MCF 10A (cell line): Measurements from ENCODE around the gene MEGF8. TPM values are rescaled to one million over a fixed set of nuclear protein-coding genes. Genes with fewer than 3 reads are reported as not detected.

Experiments used
- BruUV-seq: library from RNA; stranded (reverse); fragments of 400-500 nt; replicated peaks from 2 replicates; lab custom pipeline; 2021; lab: Mats Ljungman, UMichigan
- CTCF ChIA-PET: fragments of 300-600 bp; sonication (Branson Sonifier 250); formaldehyde crosslinking; extraction: SDS; loops from one replicate; lab custom pipeline; 2021; ENCODE audit warnings: antibody characterized with exemption, inconsistent platforms; lab: Yijun Ruan, JAX
- POLR2A ChIA-PET: fragments of 300-600, 350-650 bp; sonication (Branson Sonifier 250); formaldehyde crosslinking; extraction: SDS; loops from one replicate; lab custom pipeline; 2020; ENCODE audit warnings: antibody characterized with exemption, inconsistent platforms; lab: Yijun Ruan, JAX
- DNase-seq: peaks from one replicate; pipeline ENCODE4 v3.0.0-alpha.2; 2018; ENCODE audit not compliant: unreplicated experiment
- H3K27ac Mint-ChIP-seq: one replicate; pipeline ENCODE4 v1.8.0; 2022; ENCODE audit warnings: mild to moderate bottlenecking, low read depth, mixed read lengths; ENCODE audit not compliant: unreplicated experiment
- H3K27me3 Mint-ChIP-seq: one replicate; pipeline ENCODE4 v1.8.0; 2022; ENCODE audit warnings: mixed read lengths; ENCODE audit not compliant: insufficient read depth, unreplicated experiment
- H3K36me3 Mint-ChIP-seq: one replicate; pipeline ENCODE4 v1.8.0; 2022; ENCODE audit warnings: mild to moderate bottlenecking, moderate library complexity, mixed read lengths; ENCODE audit not compliant: insufficient read depth, unreplicated experiment
- H3K4me1 Mint-ChIP-seq: one replicate; pipeline ENCODE4 v1.8.0; 2022; ENCODE audit warnings: mixed read lengths; ENCODE audit not compliant: insufficient read depth, unreplicated experiment
- H3K4me3 Mint-ChIP-seq: one replicate; pipeline ENCODE4 v1.8.0; 2022; ENCODE audit warnings: mild to moderate bottlenecking, moderate library complexity, mixed read lengths; ENCODE audit not compliant: unreplicated experiment
- H3K9me3 Mint-ChIP-seq: one replicate; pipeline ENCODE4 v1.8.0; 2022; ENCODE audit warnings: mixed read lengths; ENCODE audit not compliant: unreplicated experiment
- intact Hi-C: fragments of 100-400 bp; cut with micrococcal nuclease; formaldehyde crosslinking; loops from 2 replicates; pipeline ENCODE4 v1.14.1; 2022
- total RNA-seq: library from RNA; stranded (reverse); gene quantifications from 2 replicates; pipeline ENCODE4 v1.2.3, GENCODE V29; 2022
- TF ChIP-seq, protein P1 (sequence below): fragments of 200-600 bp; IDR thresholded peaks from one replicate; pipeline ENCODE4 v1.8.0; 2022; ENCODE audit warnings: antibody characterized with exemption, mild to moderate bottlenecking; ENCODE audit not compliant: unreplicated experiment

MEGF8 gene
- total RNA-seq, 1 experiment from 2014 or later = 13.0 TPM

DNA sequence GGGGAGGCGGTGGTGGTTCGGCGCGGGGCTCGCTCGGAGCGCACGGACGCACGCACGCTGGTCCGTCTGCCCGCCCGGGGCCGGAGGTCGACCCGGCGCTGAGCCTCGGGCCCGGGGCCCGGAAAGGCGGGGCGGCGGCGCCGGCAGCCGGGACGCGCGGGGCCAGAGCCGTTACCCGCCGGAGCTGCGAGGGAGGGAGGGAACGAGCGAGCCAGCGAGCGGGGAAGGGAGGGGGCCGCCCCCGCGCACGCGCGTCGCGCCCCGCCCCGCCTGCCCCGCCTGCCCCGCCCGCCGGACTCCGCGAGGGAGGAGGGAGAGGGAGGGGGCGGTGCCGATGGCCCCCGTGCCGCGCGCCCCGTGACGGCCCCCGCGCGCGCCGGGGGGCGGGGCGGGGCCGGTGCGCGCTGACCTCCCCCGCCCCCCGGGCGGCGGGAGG is 41.4 kb upstream of the MEGF8 start:
- Mint-ChIP-seq H3K4me3 (peak overlapping the region; percentile 72), H3K27me3 (no peaks in the 10 kb centered on the region), H3K9me3 (no peaks in the 10 kb centered on the region), H3K36me3 (peaks cover 14% of the 10 kb centered on the region), H3K4me1 (peaks cover 23% of the 10 kb centered on the region), H3K27ac (no peak overlapping the region)
- CTCF ChIA-PET = interaction anchor here (0.6 to 1.2 kb wide), 3 partner anchors 11 to 63 kb away, joined by 3 to 10 read pairs (median 3); no protein-coding TSS in a partner anchor
- POLR2A ChIA-PET = interaction anchor here (0.7 to 1.7 kb wide), 4 partner anchors 9 to 40 kb away, joined by 3 to 11 read pairs (median 7); partner anchors contain the start of genes PAFAH1B3 and PRR19
- peak; percentile 79 for DNase-seq
- TF ChIP-seq, protein P1, sequence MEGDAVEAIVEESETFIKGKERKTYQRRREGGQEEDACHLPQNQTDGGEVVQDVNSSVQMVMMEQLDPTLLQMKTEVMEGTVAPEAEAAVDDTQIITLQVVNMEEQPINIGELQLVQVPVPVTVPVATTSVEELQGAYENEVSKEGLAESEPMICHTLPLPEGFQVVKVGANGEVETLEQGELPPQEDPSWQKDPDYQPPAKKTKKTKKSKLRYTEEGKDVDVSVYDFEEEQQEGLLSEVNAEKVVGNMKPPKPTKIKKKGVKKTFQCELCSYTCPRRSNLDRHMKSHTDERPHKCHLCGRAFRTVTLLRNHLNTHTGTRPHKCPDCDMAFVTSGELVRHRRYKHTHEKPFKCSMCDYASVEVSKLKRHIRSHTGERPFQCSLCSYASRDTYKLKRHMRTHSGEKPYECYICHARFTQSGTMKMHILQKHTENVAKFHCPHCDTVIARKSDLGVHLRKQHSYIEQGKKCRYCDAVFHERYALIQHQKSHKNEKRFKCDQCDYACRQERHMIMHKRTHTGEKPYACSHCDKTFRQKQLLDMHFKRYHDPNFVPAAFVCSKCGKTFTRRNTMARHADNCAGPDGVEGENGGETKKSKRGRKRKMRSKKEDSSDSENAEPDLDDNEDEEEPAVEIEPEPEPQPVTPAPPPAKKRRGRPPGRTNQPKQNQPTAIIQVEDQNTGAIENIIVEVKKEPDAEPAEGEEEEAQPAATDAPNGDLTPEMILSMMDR = no peak
- BruUV-seq = no TSS peak
- intact Hi-C loops = no loop called here

DNA sequence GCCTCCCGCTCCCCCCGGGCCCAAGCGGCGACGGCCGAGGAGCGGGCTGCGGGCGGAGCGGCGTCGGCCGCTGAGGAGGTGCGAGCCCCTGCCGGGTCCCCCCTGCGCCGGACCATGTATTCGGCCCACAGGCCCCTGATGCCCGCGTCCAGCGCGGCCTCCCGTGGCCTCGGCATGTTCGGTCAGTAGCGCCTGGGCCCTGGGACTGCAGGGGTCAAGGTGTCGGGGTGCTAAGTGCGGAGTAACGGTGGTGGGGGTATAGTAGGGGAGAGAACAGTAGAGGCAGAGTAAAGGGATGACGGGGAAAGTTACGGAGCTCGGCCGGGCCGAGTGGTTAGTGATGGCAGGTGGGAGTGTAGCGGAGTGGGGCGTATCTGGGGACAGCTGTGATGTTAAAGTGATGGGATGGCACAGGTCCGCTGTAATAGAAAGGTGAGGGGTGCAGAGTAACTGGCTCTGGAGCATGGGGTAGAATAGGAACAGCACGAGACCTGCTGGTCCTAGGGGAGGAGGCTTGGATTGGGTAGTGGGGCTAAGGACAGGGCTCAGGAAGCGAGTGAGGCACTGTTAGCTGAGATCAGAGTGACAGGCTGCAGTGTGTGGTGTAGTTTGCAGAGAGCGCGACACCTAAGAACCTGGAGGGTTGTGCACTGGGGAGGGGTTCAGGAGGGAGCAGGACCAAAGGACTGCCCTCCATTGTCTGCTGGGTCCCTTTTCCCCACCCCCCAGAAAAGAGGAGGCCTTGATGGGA is 40.7 kb upstream of the MEGF8 start:
- CTCF ChIA-PET = interaction anchor here (0.6 to 1.2 kb wide), 3 partner anchors 11 to 63 kb away, joined by 3 to 10 read pairs (median 3); no protein-coding TSS in a partner anchor
- TF ChIP-seq, protein P1 = no peak

DNA sequence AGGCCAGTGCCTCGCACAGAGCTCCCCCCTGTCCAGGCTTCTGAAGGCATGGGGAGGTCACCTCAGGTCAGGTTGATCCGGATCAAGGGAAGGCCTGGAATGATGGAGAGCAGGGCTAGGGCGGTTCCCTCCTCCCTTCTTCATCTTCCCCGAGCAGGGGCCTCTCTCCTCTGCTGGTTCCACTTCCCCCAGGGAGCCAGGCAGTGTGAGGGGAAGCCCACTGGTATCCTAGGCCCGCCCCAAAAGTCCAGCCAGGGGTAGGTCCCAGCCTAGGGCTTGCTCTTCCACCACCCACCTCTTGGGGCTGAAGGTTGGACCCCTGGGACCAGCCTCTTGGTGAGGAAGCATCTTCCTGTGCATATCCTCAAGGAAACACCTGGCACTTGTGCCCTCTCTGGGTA is 39.9 kb upstream of the MEGF8 start:
- no peaks in the 10 kb centered on the region for H3K9me3 Mint-ChIP-seq
- ChIA-PET POLR2A (interaction anchor here (0.6 to 1.7 kb wide), 5 partner anchors 10 to 41 kb away, joined by 3 to 10 read pairs (median 3); partner anchors contain the start of genes PAFAH1B3 and PRR19), CTCF (interaction anchor here (0.6 to 1.2 kb wide), 2 partner anchors 10 to 18 kb away, joined by 3 to 10 read pairs; no protein-coding TSS in a partner anchor)
- TF ChIP-seq, protein P1 = no peak
- intact Hi-C loops = no loop called here
- no TSS peak for BruUV-seq
- peaks cover 27% of the 10 kb centered on the region for H3K36me3 Mint-ChIP-seq
- no peak for DNase-seq
- peak overlapping the region; percentile 72 for H3K4me3 Mint-ChIP-seq
- no peaks in the 10 kb centered on the region for H3K27me3 Mint-ChIP-seq
- peaks cover 15% of the 10 kb centered on the region for H3K4me1 Mint-ChIP-seq
- H3K27ac Mint-ChIP-seq = no peak overlapping the region

More for the DNA sequence above, 40.7 kb upstream of the MEGF8 start:
- Mint-ChIP-seq H3K9me3 (no peaks in the 10 kb centered on the region), H3K4me3 (peak overlapping the region; percentile 72), H3K36me3 (peaks cover 21% of the 10 kb centered on the region), H3K4me1 (peaks cover 16% of the 10 kb centered on the region), H3K27ac (peak overlapping the region; percentile 59), H3K27me3 (no peaks in the 10 kb centered on the region)
- no peak for DNase-seq
- intact Hi-C loops = no loop called here
- POLR2A ChIA-PET = interaction anchor here (0.6 to 1.7 kb wide), 7 partner anchors 9 to 41 kb away, joined by 3 to 11 read pairs (median 3); partner anchors contain the start of genes PAFAH1B3 and PRR19
- BruUV-seq = no TSS peak

DNA sequence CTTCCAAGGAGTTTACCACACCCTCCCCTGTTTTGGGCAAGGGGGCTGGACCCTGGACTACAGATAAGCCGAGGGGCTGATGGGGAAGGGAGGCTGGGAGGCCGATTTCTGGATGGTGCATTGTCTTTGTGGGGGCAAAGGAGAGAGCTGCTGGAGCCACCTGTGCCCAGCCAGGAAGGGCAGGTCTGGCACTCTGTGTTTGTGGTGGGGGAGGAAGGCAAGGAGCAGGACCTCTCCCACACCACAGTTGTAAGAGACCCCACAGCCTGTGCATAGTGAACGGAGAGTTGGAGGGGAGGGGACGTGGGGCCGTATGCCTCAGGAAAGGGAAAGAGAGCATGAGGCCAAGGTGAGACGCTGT is 39.5 kb upstream of the MEGF8 start:
- no peak overlapping the region for H3K27ac Mint-ChIP-seq

More for the DNA sequence above, 39.5 kb upstream of the MEGF8 start:
- no peaks in the 10 kb centered on the region for H3K9me3 Mint-ChIP-seq
- H3K27me3 Mint-ChIP-seq = no peaks in the 10 kb centered on the region
- ChIA-PET POLR2A (interaction anchor here (1.2 to 1.7 kb wide), 2 partner anchors 16 to 41 kb away, joined by 3 to 10 read pairs; partner anchors contain the start of genes PAFAH1B3 and PRR19), CTCF (interaction anchor here (0.6 to 1.1 kb wide), 4 partner anchors 10 to 89 kb away, joined by 3 read pairs; no protein-coding TSS in a partner anchor)
- BruUV-seq = no TSS peak
- H3K4me1 Mint-ChIP-seq = peaks cover 15% of the 10 kb centered on the region
- intact Hi-C loops = no loop called here
- peaks cover 27% of the 10 kb centered on the region for H3K36me3 Mint-ChIP-seq
- H3K4me3 Mint-ChIP-seq = peak overlapping the region; percentile 72
- TF ChIP-seq, protein P1 = no peak
- DNase-seq = no peak
